Astrocyte (in vitro differentiated cells and primary cell): ENCODE measurements around the gene PCDHGB5. TPM values are rescaled to one million over a fixed set of nuclear protein-coding genes. Genes with fewer than 3 reads are reported as not detected.

Experiments
- DNase-seq: peaks from one replicate; pipeline ENCODE4 v3.0.0-alpha.2; 2010; ENCODE audit warnings: low read depth
- FAIRE-seq: peaks from 2 replicates; lab custom pipeline; 2011; peaks lifted over from hg19 to GRCh38; lab: Jason Lieb, UNC
- H2AFZ ChIP-seq: 2 replicates; pipeline ENCODE4 v1.6.0; 2012; ENCODE audit warnings: low read depth, low read length, inconsistent platforms
- H3K27ac ChIP-seq: 2 replicates; pipeline ENCODE4 v1.5.1; 2011; ENCODE audit warnings: low read depth, low read length, inconsistent platforms
- H3K27me3 ChIP-seq: 2 replicates; pipeline ENCODE4 v1.6.0; 2011; ENCODE audit warnings: low read length, inconsistent platforms; ENCODE audit not compliant: insufficient read depth
- H3K36me3 ChIP-seq: 2 replicates; pipeline ENCODE4 v1.5.1; 2011; ENCODE audit warnings: low read length, inconsistent platforms; ENCODE audit not compliant: insufficient read depth
- H3K4me1 ChIP-seq: 2 replicates; pipeline ENCODE4 v1.5.1; 2011; ENCODE audit warnings: low read length, inconsistent platforms; ENCODE audit not compliant: insufficient read depth
- H3K4me2 ChIP-seq: 2 replicates; pipeline ENCODE4 v1.6.0; 2012; ENCODE audit warnings: low read length, inconsistent platforms
- H3K4me3 ChIP-seq: 2 replicates; pipeline ENCODE4 v1.5.1; 2011; ENCODE audit warnings: low read depth, mild to moderate bottlenecking, low read length, inconsistent platforms; ENCODE audit not compliant: insufficient read depth
- H3K79me2 ChIP-seq: 2 replicates; pipeline ENCODE4 v1.6.0; 2012; ENCODE audit warnings: mild to moderate bottlenecking, low read length, inconsistent platforms; ENCODE audit not compliant: insufficient read depth
- H3K9ac ChIP-seq: 2 replicates; pipeline ENCODE4 v1.6.0; 2012; ENCODE audit warnings: mild to moderate bottlenecking, low read length, inconsistent platforms
- H3K9me3 ChIP-seq: 2 replicates; pipeline ENCODE4 v1.5.1; 2012; ENCODE audit warnings: low read depth, mild to moderate bottlenecking, low read length, inconsistent platforms; ENCODE audit not compliant: insufficient read depth
- H4K20me1 ChIP-seq: 2 replicates; pipeline ENCODE4 v1.6.0; 2012; ENCODE audit warnings: low read length, inconsistent platforms; ENCODE audit not compliant: insufficient read depth
- H3K27ac Mint-ChIP-seq: one replicate; pipeline ENCODE4 v1.8.0; 2021; ENCODE audit warnings: mild to moderate bottlenecking, mixed read lengths; ENCODE audit not compliant: unreplicated experiment
- H3K27me3 Mint-ChIP-seq: one replicate; pipeline ENCODE4 v1.8.0; 2021; ENCODE audit warnings: low read depth, mixed read lengths; ENCODE audit not compliant: unreplicated experiment
- H3K36me3 Mint-ChIP-seq: one replicate; pipeline ENCODE4 v1.8.0; 2021; ENCODE audit warnings: low read depth, mixed read lengths; ENCODE audit not compliant: unreplicated experiment
- H3K4me1 Mint-ChIP-seq: one replicate; pipeline ENCODE4 v1.8.0; 2021; ENCODE audit warnings: low read depth, mixed read lengths; ENCODE audit not compliant: unreplicated experiment
- H3K4me3 Mint-ChIP-seq: one replicate; pipeline ENCODE4 v1.8.0; 2021; ENCODE audit warnings: mild to moderate bottlenecking, moderate library complexity, mixed read lengths; ENCODE audit not compliant: unreplicated experiment
- H3K9me3 Mint-ChIP-seq: one replicate; pipeline ENCODE4 v1.8.0; 2021; ENCODE audit warnings: mild to moderate bottlenecking, mixed read lengths; ENCODE audit not compliant: unreplicated experiment
- EZH2 ChIP-seq: IDR thresholded peaks from 2 replicates; pipeline ENCODE4 v1.6.1; 2012; ENCODE audit warnings: mild to moderate bottlenecking, low read length, inconsistent platforms; ENCODE audit not compliant: insufficient read depth
- total RNA-seq: library from RNA; stranded (reverse); gene quantifications from 2 replicates; pipeline ENCODE4 v1.2.1, GENCODE V29; 2021
- TF ChIP-seq, protein P1 (sequence below): IDR thresholded peaks from 2 replicates; pipeline ENCODE4 v1.5.1; 2011; ENCODE audit warnings: low read depth, mild to moderate bottlenecking, inconsistent platforms, low read length, moderate library complexity; ENCODE audit not compliant: insufficient read depth

PCDHGB5 gene
- total RNA-seq, 1 donor from 2014 or later, result 2.1 TPM

DNA sequence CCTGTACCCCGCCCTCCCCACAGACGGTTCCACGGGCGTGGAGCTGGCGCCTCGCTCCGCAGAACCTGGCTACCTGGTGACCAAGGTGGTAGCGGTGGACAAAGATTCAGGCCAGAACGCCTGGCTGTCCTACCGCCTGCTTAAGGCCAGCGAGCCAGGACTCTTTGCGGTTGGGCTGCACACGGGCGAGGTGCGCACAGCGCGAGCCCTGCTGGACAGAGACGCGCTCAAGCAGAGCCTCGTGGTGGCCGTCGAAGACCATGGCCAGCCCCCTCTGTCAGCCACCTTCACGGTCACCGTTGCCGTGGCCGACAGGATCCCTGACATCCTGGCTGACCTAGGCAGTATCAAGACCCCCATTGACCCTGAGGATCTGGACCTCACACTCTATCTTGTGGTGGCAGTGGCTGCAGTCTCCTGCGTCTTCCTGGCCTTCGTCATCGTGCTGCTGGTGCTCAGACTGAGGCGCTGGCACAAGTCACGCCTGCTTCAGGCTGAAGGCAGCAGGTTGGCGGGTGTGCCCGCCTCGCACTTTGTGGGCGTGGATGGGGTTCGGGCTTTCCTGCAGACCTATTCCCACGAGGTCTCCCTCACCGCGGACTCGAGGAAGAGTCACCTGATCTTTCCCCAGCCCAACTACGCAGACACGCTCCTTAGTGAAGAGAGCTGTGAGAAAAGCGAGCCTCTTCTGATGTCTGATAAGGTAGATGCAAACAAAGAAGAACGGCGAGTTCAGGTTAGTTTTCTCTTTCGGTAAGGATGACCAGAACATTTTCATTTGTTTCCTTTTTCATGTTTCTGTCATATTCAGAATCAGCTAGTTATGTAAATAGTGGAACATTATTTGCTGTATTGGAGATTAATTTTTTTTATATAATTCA, 31.5 kb upstream of the PCDHGB5 start:
- no peaks in the 10 kb centered on the region for H3K79me2 ChIP-seq
- TF ChIP-seq, protein P1, sequence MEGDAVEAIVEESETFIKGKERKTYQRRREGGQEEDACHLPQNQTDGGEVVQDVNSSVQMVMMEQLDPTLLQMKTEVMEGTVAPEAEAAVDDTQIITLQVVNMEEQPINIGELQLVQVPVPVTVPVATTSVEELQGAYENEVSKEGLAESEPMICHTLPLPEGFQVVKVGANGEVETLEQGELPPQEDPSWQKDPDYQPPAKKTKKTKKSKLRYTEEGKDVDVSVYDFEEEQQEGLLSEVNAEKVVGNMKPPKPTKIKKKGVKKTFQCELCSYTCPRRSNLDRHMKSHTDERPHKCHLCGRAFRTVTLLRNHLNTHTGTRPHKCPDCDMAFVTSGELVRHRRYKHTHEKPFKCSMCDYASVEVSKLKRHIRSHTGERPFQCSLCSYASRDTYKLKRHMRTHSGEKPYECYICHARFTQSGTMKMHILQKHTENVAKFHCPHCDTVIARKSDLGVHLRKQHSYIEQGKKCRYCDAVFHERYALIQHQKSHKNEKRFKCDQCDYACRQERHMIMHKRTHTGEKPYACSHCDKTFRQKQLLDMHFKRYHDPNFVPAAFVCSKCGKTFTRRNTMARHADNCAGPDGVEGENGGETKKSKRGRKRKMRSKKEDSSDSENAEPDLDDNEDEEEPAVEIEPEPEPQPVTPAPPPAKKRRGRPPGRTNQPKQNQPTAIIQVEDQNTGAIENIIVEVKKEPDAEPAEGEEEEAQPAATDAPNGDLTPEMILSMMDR, result no peak
- no peak for TF ChIP-seq EZH2
- no peak overlapping the region for H3K4me3 Mint-ChIP-seq
- peaks cover 18% of the 10 kb centered on the region for H3K27me3 ChIP-seq
- FAIRE-seq (no peak), DNase-seq (no peak)
- H3K4me1 Mint-ChIP-seq, result no peaks in the 10 kb centered on the region
- no peaks in the 10 kb centered on the region for H3K27me3 Mint-ChIP-seq
- no peak overlapping the region for H3K9ac ChIP-seq
- no peaks in the 10 kb centered on the region for H3K4me1 ChIP-seq
- H3K36me3 ChIP-seq, result no peaks in the 10 kb centered on the region
- no peak overlapping the region for H3K27ac Mint-ChIP-seq
- peaks cover 20% of the 10 kb centered on the region for H3K9me3 Mint-ChIP-seq
- H3K36me3 Mint-ChIP-seq, result peaks cover 9% of the 10 kb centered on the region
- no peaks in the 10 kb centered on the region for H4K20me1 ChIP-seq
- H3K4me2 ChIP-seq, result no peak overlapping the region
- peaks cover 52% of the 10 kb centered on the region for H3K9me3 ChIP-seq
- H3K27ac ChIP-seq, result no peak overlapping the region
- H2AFZ ChIP-seq, result no peak overlapping the region
- no peak overlapping the region for H3K4me3 ChIP-seq

DNA sequence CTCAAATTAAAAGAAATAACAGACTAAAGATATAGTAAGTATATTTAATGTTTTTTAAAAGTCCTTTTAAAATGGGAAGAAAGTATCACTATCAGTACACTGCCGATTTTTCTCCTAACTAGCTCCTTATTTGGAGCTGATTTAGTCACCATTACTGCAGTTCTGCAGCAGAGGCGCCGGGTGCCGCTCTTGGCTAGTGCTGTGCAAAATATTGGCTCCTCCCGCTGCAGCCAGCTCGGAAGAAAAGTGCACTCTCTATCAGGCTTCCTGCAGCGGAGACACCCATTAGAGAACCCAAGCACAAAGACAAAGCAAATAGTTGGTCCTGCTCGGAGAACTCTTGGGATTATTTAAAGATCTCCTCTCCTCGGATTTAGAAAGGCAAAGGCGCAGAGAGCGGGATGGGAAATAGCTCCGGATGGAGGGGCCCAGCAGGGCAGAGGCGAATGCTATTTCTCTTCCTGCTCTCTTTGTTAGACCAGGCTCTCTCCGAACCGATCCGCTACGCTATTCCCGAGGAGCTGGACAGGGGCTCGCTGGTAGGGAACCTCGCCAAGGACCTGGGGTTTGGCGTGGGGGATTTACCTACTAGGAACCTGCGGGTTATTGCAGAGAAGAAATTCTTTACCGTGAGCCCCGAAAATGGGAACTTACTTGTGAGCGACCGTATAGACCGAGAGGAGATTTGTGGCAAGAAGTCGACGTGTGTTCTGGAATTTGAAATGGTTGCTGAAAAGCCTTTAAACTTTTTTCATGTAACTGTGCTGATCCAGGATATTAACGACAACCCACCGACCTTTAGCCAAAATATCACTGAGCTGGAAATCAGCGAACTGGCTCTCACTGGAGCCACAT, 27.5 kb upstream of the PCDHGB5 start, which contains the start of gene PCDHGB3:
Gene PCDHGB3 (plus strand): TSS at position 249 of the 855 bp plus-strand sequence. CDS start 153 bp downstream, at position 402.
- peaks cover 27% of the 10 kb centered on the region for H3K9me3 Mint-ChIP-seq
- no peak for TF ChIP-seq EZH2
- TF ChIP-seq, protein P1, result peak; percentile 38
- Histone ChIP-seq H3K79me2 (no peaks in the 10 kb centered on the region), H3K36me3 (no peaks in the 10 kb centered on the region), H3K9me3 (peaks cover 56% of the 10 kb centered on the region), H3K4me1 (no peaks in the 10 kb centered on the region), H2AFZ (peak within 1 kb of the TSS; percentile 63), H3K9ac (peak within 1 kb of the TSS; percentile 62), H3K4me3 (peak within 1 kb of the TSS; percentile 51), H4K20me1 (no peaks in the 10 kb centered on the region), H3K27me3 (peaks cover 2% of the 10 kb centered on the region), H3K27ac (no peak within 1 kb of the TSS), H3K4me2 (peak within 1 kb of the TSS; percentile 81)
- no peak within 1 kb of the TSS for H3K4me3 Mint-ChIP-seq
- FAIRE-seq, result peak; percentile 13
- H3K27me3 Mint-ChIP-seq, result no peaks in the 10 kb centered on the region
- H3K36me3 Mint-ChIP-seq, result peaks cover 5% of the 10 kb centered on the region
- DNase-seq, result peak; percentile 39
- H3K4me1 Mint-ChIP-seq, result no peaks in the 10 kb centered on the region
- H3K27ac Mint-ChIP-seq, result no peak within 1 kb of the TSS
